Trophoblast cell (in vitro differentiated cells and primary cell): ENCODE results near the gene FAM13A.
A peak's percentile ranks its signal among the peaks of the same experiment; 100 is the strongest.

Source experiments
- DNase-seq, 2 donors: peaks; one replicate each; pipeline ENCODE4 v3.0.0-alpha.2; 2016
- H2AFZ ChIP-seq: 2 replicates; pipeline ENCODE4 v1.6.1; 2013; ENCODE audit warnings: low read length, moderate library complexity, mild to moderate bottlenecking; ENCODE audit not compliant: insufficient read depth, poor library complexity
- H2AK5ac ChIP-seq: 2 replicates; pipeline ENCODE4 v1.6.1; 2013; ENCODE audit warnings: mild to moderate bottlenecking, low read length
- H2BK120ac ChIP-seq: 2 replicates; pipeline ENCODE4 v1.6.1; 2013; ENCODE audit warnings: low read length, mild to moderate bottlenecking, moderate library complexity; ENCODE audit not compliant: insufficient read depth, poor library complexity
- H2BK12ac ChIP-seq: 2 replicates; pipeline ENCODE4 v1.6.1; 2013; ENCODE audit warnings: mild to moderate bottlenecking, low read length, moderate library complexity
- H2BK5ac ChIP-seq: 2 replicates; pipeline ENCODE4 v1.6.1; 2013; ENCODE audit warnings: low read length, low read depth, moderate library complexity, mild to moderate bottlenecking; ENCODE audit not compliant: poor library complexity
- H3K14ac ChIP-seq: 2 replicates; pipeline ENCODE4 v1.6.1; 2013; ENCODE audit warnings: mild to moderate bottlenecking, low read length
- H3K18ac ChIP-seq: 2 replicates; pipeline ENCODE4 v1.6.1; 2013; ENCODE audit warnings: mild to moderate bottlenecking, low read length
- H3K23ac ChIP-seq: 2 replicates; pipeline ENCODE4 v1.6.1; 2013; ENCODE audit warnings: low read length
- H3K27ac ChIP-seq: 2 replicates; pipeline ENCODE4 v1.5.1; 2013; ENCODE audit warnings: low read depth, mild to moderate bottlenecking, inconsistent platforms, low read length, moderate library complexity
- H3K27me3 ChIP-seq: 2 replicates; pipeline ENCODE4 v1.6.1; 2013; ENCODE audit warnings: inconsistent platforms, mild to moderate bottlenecking, low read length, moderate library complexity; ENCODE audit not compliant: insufficient read depth
- H3K36me3 ChIP-seq, 2 experiments: 1 replicate in 1 of 2; 2 replicates in 1 of 2; pipeline ENCODE4 v1.6.1; 2013; ENCODE audit warnings: low read length in 2 of 2, mild to moderate bottlenecking in 2 of 2, moderate library complexity in 1 of 2; ENCODE audit not compliant: insufficient read depth in 2 of 2, control insufficient read depth in 1 of 2
- H3K4ac ChIP-seq: 2 replicates; pipeline ENCODE4 v1.6.1; 2013; ENCODE audit warnings: low read depth, mild to moderate bottlenecking, low read length, moderate library complexity
- H3K4me1 ChIP-seq, 2 experiments: 1 replicate in 1 of 2; 2 replicates in 1 of 2; pipeline ENCODE4 v1.6.1; 2013; ENCODE audit warnings: low read length in 2 of 2, mild to moderate bottlenecking in 2 of 2, moderate library complexity in 1 of 2; ENCODE audit not compliant: insufficient read depth in 2 of 2, control insufficient read depth in 1 of 2
- H3K4me2 ChIP-seq: 2 replicates; pipeline ENCODE4 v1.6.1; 2013; ENCODE audit warnings: inconsistent platforms, mild to moderate bottlenecking, low read length, moderate library complexity
- H3K4me3 ChIP-seq: 2 replicates; pipeline ENCODE4 v1.5.1; 2013; ENCODE audit warnings: mild to moderate bottlenecking, low read depth, low read length, inconsistent platforms
- H3K79me1 ChIP-seq: one replicate; pipeline ENCODE4 v1.6.1; 2013; ENCODE audit warnings: low read length
- H3K79me2 ChIP-seq: 2 replicates; pipeline ENCODE4 v1.6.1; 2013; ENCODE audit warnings: low read length, mild to moderate bottlenecking; ENCODE audit not compliant: control insufficient read depth, insufficient read depth, poor library complexity
- H3K9ac ChIP-seq: 2 replicates; pipeline ENCODE4 v1.6.1; 2013; ENCODE audit warnings: mild to moderate bottlenecking, low read length
- H3K9me3 ChIP-seq: 2 replicates; pipeline ENCODE4 v1.6.1; 2013; ENCODE audit warnings: low read depth, mild to moderate bottlenecking, control low read depth, inconsistent platforms, low read length; ENCODE audit not compliant: insufficient read depth
- H4K12ac ChIP-seq: 2 replicates; pipeline ENCODE4 v1.6.1; 2013; ENCODE audit warnings: low read depth, mild to moderate bottlenecking, low read length, moderate library complexity
- H4K8ac ChIP-seq: 2 replicates; pipeline ENCODE4 v1.6.1; 2013; ENCODE audit warnings: low read depth, mild to moderate bottlenecking, low read length, moderate library complexity
- H4K91ac ChIP-seq: one replicate; pipeline ENCODE4 v1.6.1; 2013; ENCODE audit warnings: low read depth, mild to moderate bottlenecking, low read length, moderate library complexity
- WGBS: extraction: QIAGEN DNeasy Blood & Tissue Kit; methylation state at CpG from one replicate; pipeline ENCODE4 v1.1.7; 2013; ENCODE audit warnings: missing lambda C conversion rate; ENCODE audit not compliant: insufficient read length, insufficient coverage; ENCODE audit errors: extremely low coverage; 5-methylcytosine and 5-hydroxymethylcytosine counted together

The FAM13A gene

DNA sequence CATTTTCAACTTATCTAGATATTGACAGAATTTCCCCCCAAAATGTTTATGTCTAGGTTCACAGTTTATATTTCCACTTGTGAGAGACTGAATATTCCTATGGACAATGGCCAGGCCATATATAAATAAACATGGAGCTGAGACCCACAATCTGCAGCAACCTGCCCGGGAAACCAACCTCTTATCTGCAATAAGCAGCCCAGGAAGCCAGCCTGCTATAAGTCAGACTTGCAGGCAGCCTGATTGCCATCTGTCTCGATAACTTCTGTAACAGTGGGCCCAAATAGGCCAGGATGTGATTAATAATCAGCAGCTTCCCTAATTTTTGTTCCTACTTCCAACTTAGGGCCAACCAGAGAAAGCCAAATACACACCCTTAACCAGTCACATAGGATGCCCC lies 354.2 kb downstream of the FAM13A start:
- Histone ChIP-seq H2BK120ac (no peak overlapping the region), H2BK12ac (no peak overlapping the region), H4K91ac (no peak overlapping the region), H3K79me1 (no peaks in the 10 kb centered on the region), H3K14ac (no peak overlapping the region), H4K12ac (no peak overlapping the region), H3K4me3 (no peak overlapping the region), H2BK5ac (no peak overlapping the region), H3K27ac (no peak overlapping the region), H3K27me3 (no peaks in the 10 kb centered on the region), H3K23ac (no peak overlapping the region), H3K9ac (no peak overlapping the region), H3K9me3 (no peaks in the 10 kb centered on the region), H3K36me3 (no peaks in the 10 kb centered on the region), H3K4ac (no peak overlapping the region), H3K4me2 (no peak overlapping the region), H2AK5ac (no peak overlapping the region), H4K8ac (no peak overlapping the region), H3K4me1 (no peaks in the 10 kb centered on the region), H2AFZ (no peak overlapping the region), H3K79me2 (no peaks in the 10 kb centered on the region), H3K18ac (no peak overlapping the region)
- DNase-seq, result no peak
- no CpG with 5 or more reads among the region's 2 CpGs for WGBS

DNA sequence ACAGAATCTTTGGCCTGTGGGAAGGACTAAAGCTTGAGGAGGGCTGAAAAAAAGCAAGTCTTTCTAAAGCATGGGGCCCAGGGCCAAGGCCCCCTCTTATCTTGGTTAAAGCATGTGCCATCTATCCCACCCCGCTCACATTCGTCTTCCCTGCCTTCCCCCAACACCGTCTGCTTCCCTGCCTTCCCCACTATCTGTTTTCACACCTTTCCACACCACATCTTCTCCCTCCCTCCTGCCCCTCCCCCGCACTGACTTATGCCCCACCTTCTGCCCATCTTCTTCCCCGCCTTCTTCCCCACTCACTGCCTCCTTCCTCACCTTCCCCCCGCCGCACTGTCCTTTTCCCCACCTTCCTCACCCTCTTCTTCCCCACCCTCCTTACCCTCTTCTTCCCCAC lies 358.5 kb downstream of the FAM13A start:
- Histone ChIP-seq H4K12ac (no peak overlapping the region), H3K27me3 (no peaks in the 10 kb centered on the region), H3K23ac (no peak overlapping the region), H2BK12ac (no peak overlapping the region), H4K8ac (no peak overlapping the region), H3K4ac (no peak overlapping the region), H3K18ac (no peak overlapping the region), H2BK5ac (no peak overlapping the region), H3K4me2 (no peak overlapping the region), H3K9me3 (no peaks in the 10 kb centered on the region), H3K9ac (no peak overlapping the region), H2AK5ac (no peak overlapping the region), H4K91ac (no peak overlapping the region), H3K27ac (no peak overlapping the region), H3K4me3 (no peak overlapping the region), H2BK120ac (no peak overlapping the region), H3K79me2 (peaks cover 2% of the 10 kb centered on the region), H3K4me1 (no peaks in the 10 kb centered on the region), H3K79me1 (no peaks in the 10 kb centered on the region), H3K36me3 (no peaks in the 10 kb centered on the region), H2AFZ (no peak overlapping the region), H3K14ac (no peak overlapping the region)
- WGBS, result 100% methylated on average over 2 of the region's 7 CpGs
- no peak for DNase-seq

DNA sequence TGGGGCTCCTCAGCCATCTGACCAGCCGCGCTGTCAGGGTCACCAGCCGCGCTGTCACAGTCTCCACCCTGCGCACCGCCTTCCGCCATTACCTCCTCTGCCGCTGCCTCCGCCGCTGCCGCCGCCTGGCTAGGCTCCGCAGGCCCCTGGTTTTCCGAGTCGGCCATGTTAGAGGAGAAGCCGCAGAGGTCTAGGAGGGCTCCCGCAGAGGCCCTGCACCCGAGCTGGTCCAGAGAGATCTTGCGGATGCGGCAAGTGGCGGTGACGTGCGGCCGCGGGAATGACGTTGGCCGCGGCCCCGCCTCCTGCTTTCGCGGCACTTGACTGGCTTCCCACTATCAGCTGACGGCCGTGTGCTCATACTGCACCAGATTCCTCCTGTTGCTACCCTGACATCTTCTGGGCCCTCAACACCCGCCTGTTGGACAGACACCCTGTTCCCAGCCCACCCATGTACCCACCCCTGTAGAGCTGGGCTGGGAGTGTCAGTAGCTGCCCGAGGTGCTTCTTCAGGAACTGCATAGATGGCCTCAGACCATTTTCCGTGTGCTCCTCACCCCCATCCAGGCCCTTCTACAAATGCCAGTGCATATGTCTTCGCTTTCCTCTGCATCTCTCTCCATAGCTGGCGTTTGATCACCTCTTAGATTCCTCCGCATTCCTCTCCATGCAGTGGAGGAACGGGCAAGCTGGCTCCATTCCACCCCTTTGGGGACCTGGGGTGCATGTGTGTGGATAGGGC lies 359.2 kb downstream of the FAM13A start, which contains the start of gene NAP1L5:
Gene NAP1L5 (minus strand): TSS at position 242 of the 742 bp plus-strand sequence. CDS start 75 bp downstream, at position 167.
- H2AK5ac ChIP-seq, result no peak within 1 kb of the TSS

DNA sequence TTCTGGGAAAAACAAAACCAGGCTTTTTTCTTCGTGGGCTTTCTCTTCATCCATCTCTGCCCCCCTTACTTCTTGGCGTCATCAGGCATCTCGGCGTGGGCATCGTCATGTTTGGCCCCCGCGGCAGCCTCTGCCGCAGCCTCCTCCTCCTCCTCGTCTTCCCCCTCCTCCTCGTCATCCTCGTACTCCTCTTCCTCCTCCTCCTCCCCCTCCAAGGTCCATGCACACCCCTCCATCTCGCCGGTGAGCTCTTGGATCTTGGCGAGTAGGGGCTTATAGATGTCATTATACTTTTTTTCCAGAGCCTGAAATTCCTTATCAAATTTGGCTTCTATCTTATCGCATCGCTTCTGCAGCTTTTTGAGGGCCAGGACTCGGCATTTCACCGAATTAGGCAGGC lies 359.8 kb downstream of the FAM13A start:
- no peak overlapping the region for H2AK5ac ChIP-seq
- H3K9ac ChIP-seq, result no peak overlapping the region
- no peak overlapping the region for H2BK5ac ChIP-seq
- H3K27me3 ChIP-seq, result no peaks in the 10 kb centered on the region
- no peak overlapping the region for H3K4ac ChIP-seq
- no peak overlapping the region for H4K12ac ChIP-seq
- peak overlapping the region; percentile 65 for H4K8ac ChIP-seq
- no peaks in the 10 kb centered on the region for H3K4me1 ChIP-seq
- no peaks in the 10 kb centered on the region for H3K9me3 ChIP-seq
- no peak overlapping the region for H2BK12ac ChIP-seq
- peak overlapping the region; percentile 24 for H2AFZ ChIP-seq
- H3K79me2 ChIP-seq, result peaks cover 2% of the 10 kb centered on the region
- no peak overlapping the region for H3K23ac ChIP-seq
- H3K4me3 ChIP-seq, result peak overlapping the region; percentile 75
- H3K36me3 ChIP-seq, result no peaks in the 10 kb centered on the region
- no peak overlapping the region for H4K91ac ChIP-seq
- H3K79me1 ChIP-seq, result no peaks in the 10 kb centered on the region
- 100% methylated on average over 3 of the region's 18 CpGs for WGBS
- H3K4me2 ChIP-seq, result peak overlapping the region; percentile 75
- no peak for DNase-seq
- no peak overlapping the region for H3K14ac ChIP-seq
- no peak overlapping the region for H2BK120ac ChIP-seq
- H3K18ac ChIP-seq, result no peak overlapping the region
- no peak overlapping the region for H3K27ac ChIP-seq

More for the DNA sequence above, 359.2 kb downstream of the FAM13A start, which contains the start of gene NAP1L5:
- Histone ChIP-seq H3K4me3 (peak within 1 kb of the TSS; percentile 75), H4K12ac (no peak within 1 kb of the TSS), H2BK5ac (no peak within 1 kb of the TSS), H2AFZ (peak within 1 kb of the TSS; percentile 24), H3K27ac (no peak within 1 kb of the TSS), H3K4me2 (peak within 1 kb of the TSS; percentile 75), H3K27me3 (no peaks in the 10 kb centered on the region), H3K18ac (peak within 1 kb of the TSS; percentile 25), H4K91ac (no peak within 1 kb of the TSS), H3K14ac (peak within 1 kb of the TSS; percentile 34), H3K23ac (no peak within 1 kb of the TSS), H4K8ac (peak within 1 kb of the TSS; percentile 65), H3K9me3 (no peaks in the 10 kb centered on the region), H3K4me1 (no peaks in the 10 kb centered on the region), H2BK120ac (no peak within 1 kb of the TSS), H3K79me2 (peaks cover 2% of the 10 kb centered on the region), H3K36me3 (no peaks in the 10 kb centered on the region), H3K4ac (no peak within 1 kb of the TSS), H2BK12ac (no peak within 1 kb of the TSS), H3K9ac (peak within 1 kb of the TSS; percentile 38), H3K79me1 (no peaks in the 10 kb centered on the region)
- DNase-seq, result peak; percentile 52 to 61
- no CpG with 5 or more reads among the region's 40 CpGs for WGBS
